IMR-90 (cell line): Measurements from ENCODE around the gene FAAP100.

Experiments used
- BHLHE40 ChIP-seq: fragments of 150-350 bp; IDR thresholded peaks from 2 replicates; pipeline ENCODE4 v1.6.1; 2016; ENCODE audit warnings: mild to moderate bottlenecking, low read depth, low read length
- CTCF ChIP-seq: conservative IDR thresholded peaks from 2 replicates; pipeline ENCODE4 v1.5.1; 2012; ENCODE audit warnings: mild to moderate bottlenecking, low read depth, low read length, improper control_type of control experiment
- ELK1 ChIP-seq: fragments of 150-350 bp; IDR thresholded peaks from 2 replicates; pipeline ENCODE4 v1.6.1; 2016; ENCODE audit warnings: low read depth, mild to moderate bottlenecking, low read length, moderate library complexity, borderline replicate concordance
- FOS ChIP-seq: fragments of 150-350 bp; IDR thresholded peaks from 2 replicates; pipeline ENCODE4 v1.6.1; 2016; ENCODE audit warnings: low read depth, low read length
- MAFK ChIP-seq: IDR thresholded peaks from 2 replicates; pipeline ENCODE4 v1.6.1; 2012; ENCODE audit warnings: low read depth, low read length, improper control_type of control experiment
- MAZ ChIP-seq: IDR thresholded peaks from 2 replicates; pipeline ENCODE4 v1.6.1; 2012; ENCODE audit warnings: low read depth, mild to moderate bottlenecking, low read length, improper control_type of control experiment, moderate library complexity, borderline replicate concordance
- MXI1 ChIP-seq: IDR thresholded peaks from 2 replicates; pipeline ENCODE4 v1.6.1; 2012; ENCODE audit warnings: low read depth, mild to moderate bottlenecking, low read length, moderate library complexity, borderline replicate concordance
- NFE2L2 ChIP-seq: fragments of 150-350 bp; IDR thresholded peaks from 2 replicates; pipeline ENCODE4 v1.6.1; 2016; ENCODE audit warnings: low read depth, mild to moderate bottlenecking, low read length
- POLR2A ChIP-seq: IDR thresholded peaks from 2 replicates; pipeline ENCODE4 v1.6.1; 2012; ENCODE audit warnings: mild to moderate bottlenecking, low read depth, low read length
- RAD21 ChIP-seq: IDR thresholded peaks from 2 replicates; pipeline ENCODE4 v1.6.1; 2012; ENCODE audit warnings: low read length, improper control_type of control experiment
- RCOR1 ChIP-seq: IDR thresholded peaks from 2 replicates; pipeline ENCODE4 v1.6.1; 2012; ENCODE audit warnings: mild to moderate bottlenecking, low read length, improper control_type of control experiment; ENCODE audit not compliant: insufficient replicate concordance
- RFX5 ChIP-seq: IDR thresholded peaks from 2 replicates; pipeline ENCODE4 v1.8.0; 2012; ENCODE audit warnings: low read depth, mild to moderate bottlenecking, low read length, moderate library complexity
- SMC3 ChIP-seq: fragments of 150-350 bp; IDR thresholded peaks from 2 replicates; pipeline ENCODE4 v1.6.1; 2016; ENCODE audit warnings: low read depth, mild to moderate bottlenecking, antibody characterized with exemption, low read length, moderate library complexity
- USF2 ChIP-seq: fragments of 150-350 bp; IDR thresholded peaks from 2 replicates; pipeline ENCODE4 v1.6.1; 2017; ENCODE audit warnings: mild to moderate bottlenecking, antibody characterized with exemption, low read length, low read depth

GRCh38 chr17:81549826-81550225 is 2.3 kb downstream of the FAAP100 start:
- no peak for TF ChIP-seq CTCF
- no peak for TF ChIP-seq POLR2A
- TF ChIP-seq RCOR1, result no peak
- TF ChIP-seq RAD21, result no peak
- TF ChIP-seq MXI1, result no peak
- no peak for TF ChIP-seq RFX5
- TF ChIP-seq SMC3, result no peak
- TF ChIP-seq MAZ, result no peak
- TF ChIP-seq ELK1, result no peak
- TF ChIP-seq MAFK, result no peak
- TF ChIP-seq BHLHE40, result no peak
- TF ChIP-seq FOS, result no peak
- no peak for TF ChIP-seq NFE2L2
- no peak for TF ChIP-seq USF2
